CD4-positive, alpha-beta T cell treated with Interleukin-15 for 4 hours (primary cell): Measurements from ENCODE around the gene FBXL4.
"Not testable (repeated sequence)": the region's sequence is repeated elsewhere in the genome, so short reads cannot be mapped to it uniquely, and the experiment has no call there.

Experiments used
- DNase-seq: peaks from one replicate; pipeline ENCODE4 v3.0.0-alpha.2; 2020; ENCODE audit warnings: low spot score

The FBXL4 gene

DNA sequence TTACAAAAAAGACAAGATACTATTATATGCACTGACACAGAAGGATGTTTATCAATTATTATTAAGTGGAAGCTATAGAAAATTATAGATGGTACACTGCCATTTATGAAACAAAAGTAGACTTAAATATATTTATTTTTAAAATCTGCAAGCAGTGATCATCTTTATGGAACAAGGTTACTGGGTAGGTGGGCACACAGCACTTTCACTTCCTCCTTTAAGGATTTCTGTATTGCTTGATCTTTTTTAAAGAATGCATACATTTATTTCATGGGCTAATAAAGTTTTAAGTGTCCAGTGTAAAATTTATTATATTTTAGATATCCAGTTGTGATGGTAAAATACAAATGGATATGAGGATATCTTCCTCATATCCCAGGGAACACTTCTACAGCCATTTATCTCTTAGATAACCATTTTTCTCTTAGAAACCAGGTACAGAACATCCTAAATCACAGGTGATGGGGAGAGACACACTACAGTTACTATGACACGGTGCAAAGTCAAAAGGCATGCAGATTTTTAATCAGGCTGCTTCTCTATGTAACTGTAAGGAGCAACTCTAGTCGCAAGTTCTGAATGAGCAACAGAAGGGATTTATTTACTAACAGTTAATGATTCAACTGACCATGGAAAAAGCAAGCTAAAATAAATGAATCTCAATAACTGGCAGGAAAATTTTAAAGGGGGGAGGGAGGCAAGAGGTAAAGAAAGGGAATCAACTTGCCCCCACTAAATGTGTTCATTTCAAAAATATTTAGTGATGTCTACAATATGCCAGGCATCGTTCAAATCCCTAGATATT lies 2.2 kb downstream of the FBXL4 start:
- no peak for DNase-seq

DNA sequence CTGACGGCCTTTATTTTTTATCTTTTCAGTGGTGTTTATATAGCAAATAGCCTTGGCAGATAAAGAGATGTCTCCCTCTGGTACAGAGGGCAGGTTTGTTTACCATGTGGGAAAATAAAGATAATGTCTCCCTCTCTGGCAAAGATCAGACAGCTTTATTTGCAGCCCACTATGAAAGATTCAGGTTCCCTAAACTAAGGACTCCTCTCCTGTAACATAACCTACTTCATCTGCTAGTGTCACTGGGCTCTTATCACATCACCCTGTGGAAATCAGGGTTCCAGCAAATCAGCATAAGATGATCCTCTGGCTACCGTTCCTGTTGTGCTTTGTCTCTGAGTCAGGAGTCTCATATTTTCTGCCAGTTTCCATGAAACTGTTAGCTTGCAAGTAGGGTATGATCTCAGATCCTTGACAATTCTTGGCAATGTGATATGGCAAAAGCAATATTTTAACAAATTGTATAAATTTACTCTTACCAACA lies 3.1 kb downstream of the FBXL4 start:
- no peak for DNase-seq

DNA sequence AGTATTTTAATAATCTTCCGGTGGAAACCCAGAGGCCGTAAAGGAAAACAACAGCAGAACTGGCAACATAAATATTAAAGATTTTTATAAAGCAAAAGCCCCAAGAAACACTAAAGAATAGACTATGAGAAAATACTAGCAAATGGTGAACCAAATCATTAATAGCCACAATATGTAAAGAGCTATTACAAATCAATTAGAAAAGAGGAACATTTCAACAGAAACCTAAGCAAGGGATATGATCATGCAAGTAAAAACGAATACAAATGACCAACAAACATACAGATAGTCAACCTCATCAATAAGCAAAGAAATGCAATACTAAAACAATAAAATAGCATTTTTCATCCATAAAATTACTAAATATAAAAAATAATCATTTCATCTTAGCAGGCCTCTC lies 3.6 kb downstream of the FBXL4 start:
- no peak for DNase-seq

- no peak for DNase-seq
Observed at GRCh38 chr6:98942263-98942803, 5.4 kb downstream of the FBXL4 start.

GRCh38 chr6:98941319-98941718 lies 6.4 kb downstream of the FBXL4 start:
- no peak for DNase-seq

DNA sequence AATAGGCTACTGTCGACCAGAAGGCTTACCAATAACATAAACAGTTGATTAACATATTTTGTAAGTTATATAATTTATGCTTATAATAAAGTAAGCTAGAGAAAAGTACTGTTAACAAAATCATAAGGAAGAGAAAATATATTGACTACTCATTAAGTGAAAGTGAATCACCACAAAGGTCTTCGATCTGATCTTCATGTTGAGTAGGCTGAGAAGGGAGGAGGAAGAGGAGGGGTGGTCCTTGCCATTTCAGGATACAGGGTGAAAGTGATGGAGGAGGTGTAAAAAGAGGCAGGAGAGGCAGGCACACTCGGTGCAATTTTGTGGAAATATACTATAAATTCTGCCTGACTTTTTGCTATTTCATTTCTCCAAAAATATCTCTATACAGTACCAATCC lies 10.4 kb downstream of the FBXL4 start:
- DNase-seq = no peak

DNA sequence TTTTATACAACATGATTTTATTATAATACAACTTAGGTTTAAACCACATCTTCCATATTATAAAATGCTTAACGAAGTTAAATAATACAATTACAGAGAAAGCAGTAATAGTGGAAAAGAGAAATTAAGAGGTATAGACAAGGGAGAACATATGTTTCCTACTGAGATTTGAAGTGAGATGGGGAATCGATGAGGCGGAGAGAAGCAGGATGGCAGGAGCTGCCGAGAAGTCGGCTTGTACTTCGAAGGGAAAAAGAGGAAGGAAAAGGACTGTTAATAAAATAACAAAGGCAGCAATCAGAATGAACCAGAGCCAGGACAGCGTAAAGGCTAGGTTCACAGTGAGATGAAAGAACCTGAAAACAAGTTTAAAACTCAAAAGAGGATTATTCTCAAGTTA lies 15.4 kb downstream of the FBXL4 start:
- no peak for DNase-seq

DNA sequence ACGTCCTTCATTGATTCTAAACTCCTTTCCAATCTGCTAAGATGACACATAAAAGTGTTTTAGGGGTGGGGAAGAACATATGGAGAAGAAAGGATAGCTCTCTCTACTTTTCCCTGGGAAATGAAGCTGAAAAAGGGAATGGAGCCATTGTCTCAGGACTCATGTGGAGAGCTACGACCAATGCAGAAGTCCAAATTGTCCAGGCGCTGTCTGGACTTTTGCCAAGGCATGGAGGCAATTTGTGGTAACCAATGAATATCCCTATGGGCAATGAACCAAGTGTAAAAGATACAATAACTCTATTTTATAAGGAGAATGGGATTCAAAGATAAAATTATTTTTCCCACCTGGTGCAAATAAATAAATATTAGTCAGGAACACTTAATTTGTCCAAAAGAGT lies 16.1 kb downstream of the FBXL4 start:
- no peak for DNase-seq

GRCh38 chr6:98929498-98930060 lies 18.2 kb downstream of the FBXL4 start:
- DNase-seq = no peak

GRCh38 chr6:98928688-98929087 lies 19.1 kb downstream of the FBXL4 start:
- no peak for DNase-seq

DNA sequence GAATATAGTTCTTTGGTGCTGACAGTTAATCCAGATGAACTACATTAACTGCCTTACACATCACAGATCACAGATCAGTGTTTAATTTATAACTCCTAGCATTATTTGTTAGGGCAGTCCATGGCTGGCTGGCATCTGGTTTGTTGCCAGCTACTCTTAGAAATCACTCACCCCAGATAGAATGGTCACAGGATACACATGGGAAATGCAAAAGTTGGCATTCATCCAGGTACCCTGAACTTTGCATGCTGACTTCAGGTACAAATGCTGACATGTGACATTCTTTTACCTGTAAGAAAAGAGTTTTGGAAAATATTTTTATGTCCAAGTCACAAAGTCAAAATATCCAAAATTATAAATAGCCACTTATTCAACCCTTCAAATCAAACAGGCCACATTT lies 20.2 kb downstream of the FBXL4 start:
- no peak for DNase-seq

- no peak for DNase-seq
Observed at GRCh38 chr6:98925831-98926230, 21.9 kb downstream of the FBXL4 start.

- DNase-seq = no peak
Observed at GRCh38 chr6:98924647-98925046, 23.1 kb downstream of the FBXL4 start.

DNA sequence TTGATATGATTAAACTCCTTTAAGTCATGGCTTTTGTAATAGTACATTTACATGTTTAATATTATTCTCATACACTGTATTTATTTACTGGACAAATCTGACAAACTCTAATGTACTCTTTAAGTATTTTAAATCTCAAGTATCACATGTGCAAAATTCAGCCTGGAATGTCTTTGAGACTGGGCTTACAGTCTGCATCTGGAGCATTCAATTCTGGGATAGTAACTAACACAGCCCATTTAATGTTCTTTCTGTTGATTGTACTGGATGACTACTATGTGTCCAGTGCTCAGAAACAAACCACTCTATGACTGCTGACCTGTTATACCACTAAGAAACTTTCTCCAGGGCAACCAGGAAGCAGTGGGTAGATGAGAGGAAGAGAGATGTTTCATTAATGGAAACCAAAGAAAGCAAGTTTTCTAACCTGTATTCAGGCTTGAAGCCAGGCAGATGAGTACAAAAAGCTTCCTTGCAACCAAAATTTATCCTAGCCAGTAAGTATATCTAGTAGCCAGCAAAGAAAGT lies 26.8 kb downstream of the FBXL4 start:
- no peak for DNase-seq

GRCh38 chr6:98910946-98911345 lies 36.8 kb downstream of the FBXL4 start:
- not testable (repeated sequence) for DNase-seq

DNA sequence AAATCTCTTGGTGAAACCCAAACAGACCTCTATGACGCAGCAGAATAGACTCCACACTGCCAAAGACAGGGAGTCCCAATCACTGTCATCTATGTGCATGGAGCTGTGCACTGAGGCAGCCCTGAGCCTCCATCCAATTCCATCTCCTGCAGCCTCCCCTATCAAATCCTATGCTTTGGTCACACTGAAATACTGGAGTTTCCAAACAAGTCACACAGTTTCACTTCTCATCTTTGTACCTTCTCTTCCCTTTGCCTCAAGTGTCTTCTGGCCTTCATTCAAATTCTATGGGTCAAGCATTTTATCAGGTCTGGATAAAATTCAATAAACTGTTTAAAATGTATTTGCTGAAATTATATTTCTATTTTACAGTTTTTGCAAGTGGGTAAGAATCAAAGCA lies 38.5 kb downstream of the FBXL4 start:
- no peak for DNase-seq

- not testable (repeated sequence) for DNase-seq
Observed at GRCh38 chr6:98906342-98906741, 41.4 kb downstream of the FBXL4 start.

DNA sequence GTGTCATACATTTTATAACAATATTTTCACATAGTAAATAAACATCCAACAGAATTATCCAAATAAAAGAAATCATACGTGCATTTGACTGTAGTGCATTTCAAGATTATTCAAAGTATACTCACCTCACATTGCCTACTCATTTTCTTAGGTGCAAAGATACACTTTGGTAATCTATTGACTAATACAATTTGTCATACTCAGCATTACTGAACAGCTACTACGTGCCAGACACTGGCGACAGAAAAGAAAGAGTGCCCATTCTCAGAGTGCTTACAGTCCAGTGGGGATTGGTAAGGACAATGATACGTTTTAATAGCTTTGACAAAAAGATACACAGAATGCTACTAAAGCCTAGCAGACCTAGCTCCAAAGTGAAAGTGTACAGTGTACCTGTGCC lies 42.0 kb downstream of the FBXL4 start:
- no peak for DNase-seq

DNA sequence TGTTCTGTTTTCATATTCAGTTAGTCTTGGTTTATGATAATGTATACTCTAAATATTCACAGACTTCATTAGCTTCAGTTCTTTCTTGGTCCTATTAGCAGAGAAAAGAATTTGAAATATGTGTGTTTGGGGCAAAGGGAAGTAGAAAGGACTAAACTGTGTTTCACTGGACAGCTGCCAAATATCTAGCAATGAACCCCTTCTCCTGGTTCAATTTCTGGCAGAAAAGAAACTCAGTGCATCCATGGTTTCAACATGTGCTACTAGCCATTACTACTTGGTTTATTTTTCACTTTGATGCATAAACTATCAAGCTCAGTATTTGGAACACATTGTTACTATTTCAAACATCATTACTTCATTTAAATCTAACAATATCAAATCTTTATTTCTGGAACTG lies 43.6 kb downstream of the FBXL4 start:
- no peak for DNase-seq

DNA sequence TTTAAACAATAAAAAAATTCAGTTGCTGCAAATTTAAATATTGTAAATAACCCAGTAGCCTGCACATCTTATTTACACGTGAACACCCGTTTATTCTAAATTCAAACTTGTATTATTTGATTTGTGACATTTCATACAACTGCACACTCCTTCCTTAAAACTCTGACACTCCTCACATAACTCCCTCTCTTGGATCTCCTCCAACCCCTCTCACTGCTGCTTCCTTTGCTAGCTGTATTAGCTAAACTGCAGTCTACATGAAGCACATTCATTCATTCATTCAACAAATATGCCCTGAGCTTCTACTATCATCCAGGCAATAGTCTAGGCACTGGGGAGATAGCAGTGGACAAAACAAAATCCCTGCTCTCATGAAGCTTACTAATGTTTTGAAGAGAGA lies 47.0 kb downstream of the FBXL4 start:
- DNase-seq = no peak

DNA sequence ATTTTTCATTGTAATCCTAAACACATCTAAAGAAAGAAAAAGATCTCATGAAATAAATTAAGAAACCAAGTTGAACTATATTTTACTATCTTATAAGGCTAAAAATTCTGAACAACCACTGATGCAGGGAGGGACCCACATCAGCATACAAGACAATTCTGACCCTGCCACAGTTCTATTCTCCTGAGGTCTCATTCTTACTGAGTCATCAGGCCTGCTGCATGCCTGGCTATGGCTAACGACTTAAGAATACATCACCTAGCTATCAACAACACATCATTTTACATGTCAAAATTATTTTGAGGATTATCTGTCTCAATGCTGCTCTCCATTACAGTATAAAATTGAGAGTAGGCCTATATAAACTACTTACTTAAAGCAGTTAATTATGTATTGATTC lies 52.9 kb downstream of the FBXL4 start:
- no peak for DNase-seq

GRCh38 chr6:98887650-98888049 lies 60.1 kb downstream of the FBXL4 start:
- DNase-seq = no peak

DNA sequence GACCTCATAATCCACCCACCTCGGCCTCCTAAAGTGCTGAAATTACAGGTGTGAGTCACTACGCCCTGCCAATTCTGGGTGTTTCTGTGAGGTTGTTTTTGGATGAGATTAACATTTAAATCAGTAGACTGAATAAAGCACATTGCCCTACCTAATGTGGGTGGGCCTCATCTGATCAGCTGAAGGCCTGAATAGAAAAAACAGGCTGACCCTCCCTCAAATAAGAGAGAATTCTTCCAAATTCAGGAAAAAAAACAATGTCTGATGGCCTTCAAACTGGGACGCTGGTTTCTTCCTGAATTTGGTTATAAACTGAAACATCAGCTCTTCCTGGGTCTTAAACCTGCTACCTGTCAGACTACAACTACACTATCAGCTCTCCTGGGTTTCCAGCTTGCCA lies 62.4 kb downstream of the FBXL4 start:
- no peak for DNase-seq
